Activated CD4-positive, alpha-beta T cell treated with anti-CD3 and anti-CD28 coated beads, Interleukin-2, amount 10 ng/mL, durations not matched to agents 24 days and 14 days (primary cell): ENCODE data around the gene RCOR1. TPM values are rescaled to one million over a fixed set of nuclear protein-coding genes. Genes with fewer than 3 reads are reported as not detected.
A peak's percentile ranks its signal among the peaks of the same experiment; 100 is the strongest.

ENCODE experiments used
- DNase-seq: peaks from one replicate; pipeline ENCODE4 v3.0.0; 2022
- H3K27ac Mint-ChIP-seq: one replicate; pipeline ENCODE4 v1.8.0; 2022; ENCODE audit warnings: mild to moderate bottlenecking, mixed read lengths
- H3K27me3 Mint-ChIP-seq: one replicate; pipeline ENCODE4 v1.8.0; 2022; ENCODE audit warnings: mixed read lengths
- H3K36me3 Mint-ChIP-seq: one replicate; pipeline ENCODE4 v1.8.0; 2022; ENCODE audit warnings: low read depth, mild to moderate bottlenecking, mixed read lengths
- H3K4me1 Mint-ChIP-seq: one replicate; pipeline ENCODE4 v1.8.0; 2021; ENCODE audit warnings: mixed read lengths
- H3K4me3 Mint-ChIP-seq: one replicate; pipeline ENCODE4 v1.8.0; 2022; ENCODE audit warnings: mild to moderate bottlenecking, moderate library complexity, mixed read lengths
- H3K9me3 Mint-ChIP-seq: one replicate; pipeline ENCODE4 v1.8.0; 2021; ENCODE audit warnings: mixed read lengths
- intact Hi-C: fragments of 100-400 bp; cut with micrococcal nuclease; formaldehyde crosslinking; loops from one replicate; pipeline ENCODE4 v1.15.1; 2023
- total RNA-seq: library from RNA; stranded (reverse); gene quantifications from 2 replicates; pipeline ENCODE4 v1.2.3, GENCODE V29; 2022

The RCOR1 gene
- total RNA-seq, 1 donor from 2014 or later = 24.0 TPM

DNA sequence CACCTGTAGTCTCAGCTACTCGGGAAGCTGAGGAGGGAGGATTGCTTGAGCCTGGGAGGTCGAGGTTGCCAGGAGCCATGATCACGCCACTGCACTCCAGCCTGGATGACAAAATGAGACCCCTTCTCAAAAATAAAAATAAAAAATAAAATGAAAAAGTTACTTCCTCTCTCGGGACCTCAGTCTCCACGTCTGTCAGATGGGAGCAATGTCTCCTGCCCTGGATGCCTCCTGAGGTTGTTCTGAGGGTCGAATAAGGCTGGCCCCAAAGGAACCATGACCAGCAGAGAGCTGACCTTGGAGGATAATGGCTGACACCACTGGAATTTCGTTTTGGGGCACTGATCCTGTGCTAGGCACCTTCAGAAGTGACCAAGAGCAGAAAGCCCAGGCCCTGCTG, 13.6 kb upstream of the RCOR1 start:
- Mint-ChIP-seq H3K36me3 (no peaks in the 10 kb centered on the region), H3K4me1 (no peaks in the 10 kb centered on the region), H3K27ac (no peak overlapping the region), H3K27me3 (peaks cover 4% of the 10 kb centered on the region), H3K4me3 (no peak overlapping the region), H3K9me3 (no peaks in the 10 kb centered on the region)
- intact Hi-C loops = no loop called here
- no peak for DNase-seq

DNA sequence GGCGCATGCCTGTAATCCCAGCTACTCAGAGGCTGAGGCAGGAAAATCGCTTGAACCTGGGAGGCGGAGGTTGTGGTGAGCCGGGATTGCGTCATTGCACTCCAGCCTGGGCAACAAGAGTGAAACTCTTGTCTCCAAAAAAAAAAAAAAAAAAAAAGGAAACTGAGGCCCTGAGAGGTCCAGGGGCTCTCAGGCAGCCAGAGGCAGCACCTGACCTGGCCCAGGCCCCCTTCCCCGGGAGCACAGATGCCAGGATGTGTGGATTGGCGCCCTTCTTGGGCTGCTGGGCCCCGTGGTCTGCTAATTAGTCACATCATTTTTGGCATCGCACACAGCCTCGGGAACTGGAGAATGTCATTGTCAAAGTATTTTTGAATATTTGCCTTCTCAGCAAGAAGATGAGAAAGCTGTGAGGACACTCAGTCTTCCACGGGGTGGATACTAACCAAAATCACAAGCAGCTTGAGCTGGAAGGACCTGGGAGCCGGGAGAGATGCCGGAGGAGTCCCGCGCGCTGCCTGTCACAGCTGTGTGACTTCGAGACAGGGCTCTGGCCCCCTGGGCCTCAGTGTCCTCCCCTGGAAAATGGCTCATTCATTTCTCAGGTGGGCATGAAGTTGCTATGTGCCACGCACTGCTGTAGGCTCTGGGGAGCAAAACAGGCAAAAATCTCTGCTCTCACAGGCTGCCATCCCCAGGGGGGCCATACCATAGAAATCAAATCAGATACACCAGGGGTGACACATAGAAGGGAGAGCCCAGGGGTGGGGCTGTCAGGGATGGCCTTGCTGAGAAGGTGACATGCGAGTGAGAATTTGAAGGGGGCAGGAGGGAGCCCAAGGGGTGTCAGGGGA, 12.5 kb upstream of the RCOR1 start:
- no peaks in the 10 kb centered on the region for H3K36me3 Mint-ChIP-seq
- H3K4me1 Mint-ChIP-seq = no peaks in the 10 kb centered on the region
- intact Hi-C loops = no loop called here
- DNase-seq = no peak
- no peak overlapping the region for H3K27ac Mint-ChIP-seq
- peaks cover 4% of the 10 kb centered on the region for H3K27me3 Mint-ChIP-seq
- no peak overlapping the region for H3K4me3 Mint-ChIP-seq
- H3K9me3 Mint-ChIP-seq = no peaks in the 10 kb centered on the region

DNA sequence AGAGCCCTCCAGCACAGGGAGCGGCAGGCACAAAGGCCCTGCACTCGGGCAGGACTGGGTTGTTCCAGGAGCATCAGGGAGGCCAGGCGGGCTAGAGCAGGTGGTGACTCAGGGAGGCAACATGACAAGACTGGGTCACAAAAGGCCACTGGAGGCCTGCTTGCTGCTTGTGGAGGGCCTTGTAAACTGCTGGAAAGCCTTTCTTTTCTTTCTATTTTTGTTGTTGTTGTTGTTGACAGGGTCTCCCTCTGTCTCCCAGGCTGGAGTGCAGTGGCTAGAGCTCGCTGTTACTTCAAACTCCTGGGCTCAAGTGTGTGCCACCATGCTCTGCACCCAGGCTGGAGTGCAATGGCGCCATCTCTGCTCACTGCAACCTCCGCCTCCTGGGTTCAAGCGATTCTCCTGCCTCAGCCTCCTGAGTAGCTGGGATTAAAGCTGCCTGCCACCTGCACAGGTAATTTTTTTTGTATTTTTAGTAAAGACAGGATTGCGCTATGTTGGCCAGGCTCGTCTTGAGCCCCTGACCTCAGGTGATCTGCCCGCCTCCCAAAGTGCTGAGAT, 11.8 kb upstream of the RCOR1 start:
- intact Hi-C loops = no loop called here
- H3K9me3 Mint-ChIP-seq = no peaks in the 10 kb centered on the region
- no peak for DNase-seq
- peaks cover 2% of the 10 kb centered on the region for H3K27me3 Mint-ChIP-seq
- H3K4me3 Mint-ChIP-seq = no peak overlapping the region
- H3K27ac Mint-ChIP-seq = no peak overlapping the region
- H3K36me3 Mint-ChIP-seq = no peaks in the 10 kb centered on the region
- no peaks in the 10 kb centered on the region for H3K4me1 Mint-ChIP-seq

DNA sequence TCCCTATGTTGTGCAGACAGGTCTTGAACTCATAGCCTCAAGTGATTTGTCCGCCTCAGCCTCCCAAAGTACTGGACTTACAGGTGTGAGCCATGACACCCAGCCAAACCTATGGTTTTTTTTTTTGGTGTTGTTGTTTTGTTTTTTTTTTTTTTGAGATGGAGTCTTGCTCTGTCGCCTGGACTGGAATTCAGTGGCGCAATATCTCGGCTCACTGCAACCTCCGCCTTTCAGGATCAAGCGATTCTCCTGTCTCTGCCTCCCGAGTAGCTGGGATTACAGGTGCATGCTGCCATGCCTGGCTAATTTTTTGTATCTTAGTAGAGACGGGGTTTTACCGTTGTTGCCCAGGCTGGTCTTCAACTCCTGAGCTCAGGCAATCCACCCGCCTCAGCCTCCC, 11.3 kb upstream of the RCOR1 start:
- Mint-ChIP-seq H3K27ac (no peak overlapping the region), H3K27me3 (peaks cover 2% of the 10 kb centered on the region), H3K4me1 (no peaks in the 10 kb centered on the region), H3K9me3 (no peaks in the 10 kb centered on the region), H3K36me3 (no peaks in the 10 kb centered on the region), H3K4me3 (no peak overlapping the region)
- DNase-seq = no peak
- intact Hi-C loops = no loop called here

DNA sequence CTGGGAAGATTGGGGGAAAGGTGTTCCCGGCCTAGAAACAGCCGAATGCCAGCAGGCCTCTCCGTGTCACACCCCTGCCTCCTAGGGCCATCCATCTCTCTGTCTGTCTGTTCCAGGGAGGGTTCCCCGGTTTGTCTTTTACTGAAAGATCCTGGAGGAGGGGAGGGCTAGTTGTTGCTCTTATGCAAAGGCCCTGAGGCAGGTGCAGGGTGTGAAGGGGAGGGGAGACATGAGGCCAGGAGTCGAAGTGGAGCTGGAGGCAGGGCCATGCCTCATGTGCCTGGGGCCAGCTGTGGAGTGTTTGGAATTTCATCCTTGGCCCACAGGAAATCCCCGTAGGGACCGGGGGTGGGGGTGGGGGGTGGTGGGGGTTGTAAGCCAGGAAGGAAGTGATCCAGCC, 8.7 kb upstream of the RCOR1 start:
- peaks cover 3% of the 10 kb centered on the region for H3K27me3 Mint-ChIP-seq
- DNase-seq = no peak
- no peaks in the 10 kb centered on the region for H3K36me3 Mint-ChIP-seq
- no peak overlapping the region for H3K27ac Mint-ChIP-seq
- H3K9me3 Mint-ChIP-seq = no peaks in the 10 kb centered on the region
- no peaks in the 10 kb centered on the region for H3K4me1 Mint-ChIP-seq
- H3K4me3 Mint-ChIP-seq = no peak overlapping the region
- intact Hi-C loops = no loop called here

DNA sequence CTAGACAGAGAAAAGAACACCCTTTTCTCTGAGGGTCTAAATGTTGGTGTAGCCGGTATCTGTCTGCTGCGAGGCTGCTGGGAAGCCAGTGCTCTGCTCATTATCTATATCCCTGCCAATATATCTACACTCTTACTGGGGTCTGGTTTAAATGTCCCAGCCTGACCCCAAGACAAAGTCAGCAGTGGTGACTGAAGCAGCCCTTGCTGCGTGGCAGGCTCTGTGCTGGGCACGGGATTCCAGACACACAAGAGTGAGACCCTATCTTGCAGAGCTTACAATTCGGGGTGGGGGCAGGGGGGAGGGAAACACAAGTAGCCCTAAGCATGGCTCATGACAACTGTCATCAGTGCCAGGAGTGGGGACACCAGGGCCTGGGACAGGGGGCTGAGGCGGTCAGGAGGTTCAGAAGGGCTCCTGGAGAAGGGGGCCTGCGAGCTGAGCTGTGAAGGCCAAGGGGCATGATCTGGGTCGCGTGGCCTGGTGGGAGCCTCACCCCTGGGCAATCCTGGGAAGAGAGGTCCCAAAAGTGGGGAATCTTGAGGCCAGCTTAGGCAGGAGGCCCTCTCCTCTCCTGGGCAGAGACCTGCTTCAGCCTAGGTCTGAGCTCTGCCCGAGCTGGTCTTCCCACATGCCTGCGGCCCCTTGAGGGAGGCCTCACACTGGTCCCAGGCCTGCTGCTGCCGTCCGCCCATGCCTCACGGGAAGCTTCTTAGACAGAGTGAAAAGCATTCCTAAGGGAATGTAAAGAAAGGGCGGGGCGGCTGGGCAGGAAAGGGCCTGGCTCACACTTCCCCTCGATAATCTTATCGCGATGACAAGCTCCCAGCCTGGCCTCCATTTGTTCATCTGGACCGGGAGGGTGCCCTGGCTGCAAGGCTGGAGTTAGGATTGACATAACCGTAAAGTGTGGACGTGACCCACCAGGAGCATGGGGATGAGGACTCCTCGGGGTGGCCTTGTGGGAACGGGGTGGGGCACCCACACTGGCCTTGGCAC, 7.3 kb upstream of the RCOR1 start:
- Mint-ChIP-seq H3K4me1 (no peaks in the 10 kb centered on the region), H3K27me3 (peaks cover 7% of the 10 kb centered on the region), H3K4me3 (no peak overlapping the region), H3K9me3 (no peaks in the 10 kb centered on the region), H3K27ac (no peak overlapping the region), H3K36me3 (no peaks in the 10 kb centered on the region)
- DNase-seq = no peak
- intact Hi-C loops = no loop called here

DNA sequence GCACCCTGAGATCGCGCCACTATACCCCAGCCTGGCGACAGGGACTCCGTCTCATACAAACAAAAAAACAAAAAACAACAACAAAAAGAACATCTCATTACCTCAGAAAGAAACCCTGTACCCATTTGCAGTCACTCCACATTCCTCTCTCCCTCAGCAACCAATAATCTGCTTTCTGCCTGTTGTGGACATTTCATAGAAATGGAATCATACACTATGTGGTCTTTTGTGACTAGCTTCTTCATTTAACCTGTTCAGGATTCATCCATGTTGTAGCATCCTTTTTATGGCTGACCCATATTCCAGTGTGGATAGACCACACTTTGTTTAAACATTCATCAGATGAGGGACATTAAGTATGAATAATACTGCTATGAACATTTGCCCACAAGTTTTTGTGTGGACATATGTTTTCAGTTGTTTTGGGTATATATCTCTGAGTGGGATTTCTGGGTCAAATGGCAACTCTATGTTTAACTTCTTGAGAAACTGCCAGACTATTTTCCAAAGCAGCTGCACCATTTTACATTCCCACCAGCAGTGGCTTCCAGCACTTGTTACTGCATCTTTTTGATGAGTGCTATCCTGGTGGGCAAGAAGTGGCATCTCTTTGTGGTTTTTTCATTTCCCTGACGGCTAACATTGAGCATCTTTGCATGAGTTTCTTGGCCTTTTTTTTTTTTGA, 5.9 kb upstream of the RCOR1 start:
- H3K36me3 Mint-ChIP-seq = no peaks in the 10 kb centered on the region

DNA sequence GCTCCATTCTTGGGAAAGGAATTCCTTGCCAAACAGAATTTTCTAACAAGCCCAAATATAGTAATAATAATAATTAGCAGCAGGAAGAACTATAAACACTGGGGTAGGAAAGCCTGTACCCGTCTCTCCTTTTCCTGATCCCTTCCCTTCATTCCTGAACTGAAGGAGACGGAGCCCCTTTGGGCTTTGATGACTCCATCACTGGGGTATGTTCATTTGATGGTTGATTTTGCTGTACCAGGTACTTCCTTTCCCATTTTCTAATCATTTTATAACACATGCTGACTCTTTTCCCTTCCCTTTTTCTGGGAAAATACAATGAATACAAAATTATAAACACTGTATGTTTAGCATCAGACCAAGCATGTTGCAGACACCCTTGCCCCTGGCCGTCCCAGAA, 3.6 kb upstream of the RCOR1 start:
- intact Hi-C loops = no loop called here
- Mint-ChIP-seq H3K9me3 (no peaks in the 10 kb centered on the region), H3K36me3 (peaks cover 2% of the 10 kb centered on the region), H3K27me3 (peaks cover 7% of the 10 kb centered on the region), H3K27ac (no peak overlapping the region), H3K4me3 (no peak overlapping the region), H3K4me1 (peaks cover 6% of the 10 kb centered on the region)
- DNase-seq = no peak

More for the DNA sequence above, 5.9 kb upstream of the RCOR1 start:
- Mint-ChIP-seq H3K4me1 (peaks cover 4% of the 10 kb centered on the region), H3K27me3 (peaks cover 7% of the 10 kb centered on the region), H3K9me3 (no peaks in the 10 kb centered on the region), H3K27ac (no peak overlapping the region), H3K4me3 (no peak overlapping the region)
- intact Hi-C loops = no loop called here
- DNase-seq = no peak

DNA sequence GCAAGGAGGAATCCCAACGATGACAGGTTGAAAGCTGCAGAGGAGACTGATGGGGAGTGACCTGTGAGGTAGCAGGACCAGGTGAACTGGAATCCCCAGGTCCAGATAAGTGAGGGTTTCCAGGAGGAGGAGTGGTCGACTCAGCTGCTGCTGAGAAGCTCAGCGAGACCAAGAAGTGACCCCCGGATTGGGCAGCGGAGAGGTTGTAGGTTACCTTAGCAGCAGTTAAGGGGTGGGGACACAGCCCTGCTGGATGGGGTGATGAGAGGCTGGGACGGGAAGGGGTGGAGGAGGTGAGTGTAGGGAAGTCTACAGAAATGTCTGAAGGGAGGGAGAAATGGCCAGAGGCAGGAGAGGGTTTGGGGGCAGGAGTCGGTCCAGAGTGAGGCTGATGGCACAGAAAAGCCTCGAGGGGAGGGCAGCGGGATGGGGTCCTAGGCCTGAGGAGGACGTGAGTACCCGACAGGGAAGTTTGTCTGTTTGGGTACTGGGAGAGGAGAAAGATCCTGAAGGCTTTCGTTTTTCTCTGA, 2.6 kb upstream of the RCOR1 start:
- Mint-ChIP-seq H3K4me3 (peak overlapping the region; percentile 39), H3K36me3 (peaks cover 5% of the 10 kb centered on the region), H3K4me1 (peaks cover 13% of the 10 kb centered on the region), H3K27me3 (peaks cover 7% of the 10 kb centered on the region), H3K27ac (peak overlapping the region; percentile 12), H3K9me3 (no peaks in the 10 kb centered on the region)
- DNase-seq = no peak
- intact Hi-C loops = loop anchor here (2.0 to 5.0 kb wide), 4 partner anchors 232 to 745 kb away; partner anchors contain the start of genes DYNC1H1, EIF5 and ZNF839

DNA sequence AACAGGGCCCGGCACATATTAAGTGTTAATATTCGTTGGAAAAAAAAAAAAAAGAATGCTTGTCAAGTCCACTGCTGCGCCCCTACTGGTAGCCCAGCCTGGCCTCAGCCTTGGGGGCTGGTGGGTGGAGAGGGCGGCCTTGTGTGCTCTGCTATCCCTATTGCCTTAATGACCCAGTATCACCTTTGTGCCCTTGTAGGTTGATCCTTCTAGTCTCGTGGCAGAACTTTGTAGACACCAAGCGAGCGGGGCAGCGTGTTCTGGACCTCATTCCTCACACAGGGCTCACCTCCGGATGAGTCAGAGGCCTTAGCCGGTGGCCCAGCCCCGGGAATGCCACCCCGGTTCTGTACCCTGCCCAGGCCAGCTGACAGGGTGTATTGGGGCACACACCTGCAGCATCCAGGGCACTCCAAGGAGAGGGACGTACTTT, 1.8 kb upstream of the RCOR1 start:
- Mint-ChIP-seq H3K36me3 (peaks cover 5% of the 10 kb centered on the region), H3K27me3 (peaks cover 7% of the 10 kb centered on the region), H3K4me1 (peaks cover 20% of the 10 kb centered on the region), H3K27ac (peak overlapping the region; percentile 63), H3K9me3 (no peaks in the 10 kb centered on the region), H3K4me3 (peak overlapping the region; percentile 88)
- peak; percentile 65 for DNase-seq
- intact Hi-C loops = loop anchor here (2.0 to 5.0 kb wide), 4 partner anchors 232 to 744 kb away; partner anchors contain the start of genes DYNC1H1, EIF5 and ZNF839

DNA sequence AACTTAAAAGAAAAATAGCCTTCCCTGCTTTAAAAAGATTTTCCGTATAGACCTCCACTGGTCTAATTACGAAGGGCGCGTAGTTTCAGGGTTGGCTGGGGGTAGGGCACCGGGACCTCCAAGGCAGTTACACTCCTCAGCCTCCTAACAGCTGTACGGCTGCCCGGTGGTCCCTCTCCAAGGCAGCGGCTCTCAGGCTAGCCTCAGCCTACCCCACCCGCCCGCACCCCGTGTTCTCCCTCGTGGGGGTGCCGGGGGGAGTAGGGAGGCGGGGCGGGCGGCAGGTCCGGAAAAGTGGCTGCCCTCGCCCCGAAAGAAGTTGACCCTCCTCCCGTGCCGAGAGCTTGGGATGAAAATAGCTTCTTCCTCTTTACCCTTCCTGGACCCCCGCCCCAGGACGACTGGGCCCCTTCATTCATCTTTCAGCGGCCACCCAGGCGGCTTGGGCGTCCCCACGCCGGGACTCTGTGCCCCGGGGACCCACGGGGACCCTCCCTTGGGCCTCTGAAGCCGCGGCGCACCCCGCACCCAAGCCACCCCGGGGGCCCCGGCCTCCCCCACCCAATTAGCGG, 991 bp upstream of the RCOR1 start:
- Mint-ChIP-seq H3K4me1 (peaks cover 23% of the 10 kb centered on the region), H3K27me3 (peaks cover 6% of the 10 kb centered on the region), H3K4me3 (peak overlapping the region; percentile 88), H3K9me3 (no peaks in the 10 kb centered on the region), H3K36me3 (peaks cover 7% of the 10 kb centered on the region), H3K27ac (peak overlapping the region; percentile 63)
- no peak for DNase-seq
- intact Hi-C loops = loop anchor here (2.0 to 5.0 kb wide), 4 partner anchors 231 to 743 kb away; partner anchors contain the start of genes DYNC1H1, EIF5 and ZNF839

DNA sequence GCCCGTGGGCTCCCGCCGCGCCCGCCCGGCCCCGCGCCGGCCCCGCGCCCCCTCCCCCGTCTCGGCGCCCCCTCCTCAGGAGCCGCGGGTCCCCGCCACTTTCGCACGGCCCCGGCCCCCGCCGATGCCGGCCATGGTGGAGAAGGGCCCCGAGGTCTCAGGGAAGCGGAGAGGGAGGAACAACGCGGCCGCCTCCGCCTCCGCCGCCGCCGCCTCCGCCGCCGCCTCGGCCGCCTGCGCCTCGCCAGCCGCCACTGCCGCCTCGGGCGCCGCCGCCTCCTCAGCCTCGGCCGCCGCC, 263 bp downstream of the RCOR1 start:
- intact Hi-C loops = loop anchor here (1.0 to 5.0 kb wide), 5 partner anchors 67 to 630 kb away; partner anchors contain the start of genes CINP, DYNC1H1, TECPR2 and ZNF839
- no peak for DNase-seq
- Mint-ChIP-seq H3K9me3 (no peaks in the 10 kb centered on the region), H3K27ac (no peak overlapping the region), H3K4me1 (peaks cover 23% of the 10 kb centered on the region), H3K36me3 (peaks cover 14% of the 10 kb centered on the region), H3K27me3 (peaks cover 4% of the 10 kb centered on the region), H3K4me3 (peak overlapping the region; percentile 88)
